ENCODE results near the gene OVOL2.

The OVOL2 gene

GRCh38 chr20:18012901-18013300 lies 44.8 kb downstream of the OVOL2 start:
- DNase-seq (ENCODE audit: low read depth in 2 of 2): no peak

- no peak for DNase-seq (ENCODE audit: low read depth in 2 of 2)
Observed at GRCh38 chr20:18011951-18012645, 45.6 kb downstream of the OVOL2 start.

GRCh38 chr20:18011482-18011881 lies 46.2 kb downstream of the OVOL2 start:
- no peak for DNase-seq (ENCODE audit: low read depth in 2 of 2)

- DNase-seq (ENCODE audit: low read depth in 2 of 2): no peak
Observed at GRCh38 chr20:18009116-18009515, 48.6 kb downstream of the OVOL2 start.

GRCh38 chr20:18007534-18008292 lies 50.0 kb downstream of the OVOL2 start:
- no peak for DNase-seq (ENCODE audit: low read depth in 2 of 2)

GRCh38 chr20:18006684-18007083 lies 51.0 kb downstream of the OVOL2 start:
- DNase-seq (ENCODE audit: low read depth in 2 of 2): no peak

- DNase-seq (ENCODE audit: low read depth in 2 of 2): no peak
Observed at GRCh38 chr20:18005990-18006364, 51.7 kb downstream of the OVOL2 start.

- DNase-seq (ENCODE audit: low read depth in 2 of 2): no peak
Observed at GRCh38 chr20:18005170-18005989, 52.3 kb downstream of the OVOL2 start.

GRCh38 chr20:18004384-18005031 lies 53.2 kb downstream of the OVOL2 start:
- peak in 1 of 2 experiments; percentile 16 for DNase-seq (ENCODE audit: low read depth in 2 of 2)

GRCh38 chr20:18003897-18004296 lies 53.8 kb downstream of the OVOL2 start:
- no peak for DNase-seq (ENCODE audit: low read depth in 2 of 2)

GRCh38 chr20:18001131-18001921 lies 56.4 kb downstream of the OVOL2 start:
- DNase-seq (ENCODE audit: low read depth in 2 of 2): peak; percentile 13 to 20

GRCh38 chr20:17999566-17999965 lies 58.1 kb downstream of the OVOL2 start:
- DNase-seq (ENCODE audit: low read depth in 2 of 2): no peak

GRCh38 chr20:17998446-17998845 lies 59.3 kb downstream of the OVOL2 start:
- DNase-seq (ENCODE audit: low read depth in 2 of 2): no peak

- peak; percentile 44 for DNase-seq (ENCODE audit: low read depth in 2 of 2)
Observed at GRCh38 chr20:17995967-17996819, 61.5 kb downstream of the OVOL2 start.

GRCh38 chr20:17993546-17993945 lies 64.2 kb downstream of the OVOL2 start:
- DNase-seq (ENCODE audit: low read depth in 2 of 2): no peak

GRCh38 chr20:17992847-17993513 lies 64.7 kb downstream of the OVOL2 start:
- no peak for DNase-seq (ENCODE audit: low read depth in 2 of 2)

GRCh38 chr20:17992224-17992637 lies 65.5 kb downstream of the OVOL2 start:
- DNase-seq (ENCODE audit: low read depth in 2 of 2): no peak

- DNase-seq (ENCODE audit: low read depth in 2 of 2): no peak
Observed at GRCh38 chr20:17990278-17990972, 67.3 kb downstream of the OVOL2 start.

GRCh38 chr20:17987988-17988387 lies 69.7 kb downstream of the OVOL2 start:
- no peak for DNase-seq (ENCODE audit: low read depth in 2 of 2)
